PC-3 (cell line): Measurements from ENCODE around the gene CHID1. TPM values are rescaled to one million over a fixed set of nuclear protein-coding genes. Genes with fewer than 3 reads are reported as not detected.
A peak's percentile ranks its signal among the peaks of the same experiment; 100 is the strongest.

Experiments
- ATAC-seq: fragments of 200-7000 bp; cut with Tn5 transposase; 2 replicates; pipeline ENCODE4 v1.9.1; 2020; ENCODE audit warnings: mild to moderate bottlenecking, moderate library complexity
- BruUV-seq: library from RNA; stranded (reverse); fragments of 400-500 nt; replicated peaks from 2 replicates; lab custom pipeline; 2021; lab: Mats Ljungman, UMichigan
- CTCF ChIA-PET: fragments of 300-600 bp; sonication (Branson Sonifier 250); formaldehyde crosslinking; loops from one replicate; lab custom pipeline; 2022; ENCODE audit warnings: antibody characterized with exemption; lab: Charles Lee
- POLR2A ChIA-PET: fragments of 300-600 bp; sonication (Branson Sonifier 250); formaldehyde crosslinking; loops from one replicate; lab custom pipeline; 2022; ENCODE audit warnings: antibody characterized with exemption; ENCODE audit not compliant: unreplicated experiment; lab: Charles Lee
- DNase-seq: peaks from one replicate; pipeline ENCODE4 v3.0.0-alpha.2; 2015
- H2AFZ ChIP-seq: fragments of 300-600 bp; sonication (generic); 2 replicates; pipeline ENCODE4 v1.6.0; 2016; ENCODE audit warnings: antibody characterized with exemption, low read length
- H3F3A ChIP-seq: fragments of 300-600 bp; sonication (generic); one replicate; pipeline ENCODE4 v1.6.0; 2017; ENCODE audit warnings: antibody characterized with exemption, low read length, control low read depth, mild to moderate bottlenecking; ENCODE audit not compliant: unreplicated experiment
- H3K27ac ChIP-seq: fragments of 300-600 bp; sonication (generic); 2 replicates; pipeline ENCODE4 v1.5.1; 2016; ENCODE audit warnings: mild to moderate bottlenecking, low read length
- H3K27me3 ChIP-seq: fragments of 300-600 bp; sonication (generic); 2 replicates; pipeline ENCODE4 v1.6.1; 2016; ENCODE audit warnings: low read length, mixed read lengths
- H3K36me3 ChIP-seq: fragments of 300-600 bp; sonication (generic); 2 replicates; pipeline ENCODE4 v1.6.1; 2016; ENCODE audit warnings: low read depth, mixed run types, low read length, mixed read lengths
- H3K4me1 ChIP-seq: fragments of 300-600 bp; sonication (generic); 2 replicates; pipeline ENCODE4 v1.5.1; 2016; ENCODE audit warnings: low read length; ENCODE audit not compliant: insufficient read depth
- H3K4me2 ChIP-seq: fragments of 300-600 bp; sonication (generic); 2 replicates; pipeline ENCODE4 v1.6.0; 2016; ENCODE audit warnings: low read length
- H3K4me3 ChIP-seq: fragments of 300-600 bp; sonication (generic); 2 replicates; pipeline ENCODE4 v1.5.1; 2016; ENCODE audit warnings: mild to moderate bottlenecking, low read length, mixed read lengths
- H3K79me2 ChIP-seq: fragments of 300-600 bp; sonication (generic); 2 replicates; pipeline ENCODE4 v1.6.1; 2017; ENCODE audit warnings: low read length, mixed read lengths
- H3K9ac ChIP-seq: fragments of 300-600 bp; sonication (generic); 2 replicates; pipeline ENCODE4 v1.6.0; 2016; ENCODE audit warnings: mild to moderate bottlenecking, low read length
- H3K9me2 ChIP-seq: fragments of 300-600 bp; sonication (generic); replicated peaks from 2 replicates; pipeline ENCODE4 v1.6.1; 2016; ENCODE audit warnings: mixed run types, low read length, mixed read lengths
- H3K9me3 ChIP-seq: fragments of 300-600 bp; sonication (generic); 2 replicates; pipeline ENCODE4 v1.6.1; 2016; ENCODE audit warnings: low read length, mixed read lengths
- H4K20me1 ChIP-seq: fragments of 300-600 bp; sonication (generic); 2 replicates; pipeline ENCODE4 v1.6.1; 2016; ENCODE audit warnings: low read length, mixed read lengths
- EZH2 ChIP-seq: fragments of 300-600 bp; sonication (generic); IDR thresholded peaks from one replicate; pipeline ENCODE4 v1.6.1; 2017; ENCODE audit warnings: antibody characterized with exemption, mild to moderate bottlenecking, low read length; ENCODE audit not compliant: unreplicated experiment
- EZH2phosphoT487 ChIP-seq: fragments of 300-600 bp; sonication (generic); IDR thresholded peaks from 2 replicates; pipeline ENCODE4 v1.6.1; 2018; ENCODE audit warnings: mild to moderate bottlenecking, antibody characterized with exemption, low read length, borderline replicate concordance
- intact Hi-C: fragments of 100-400 bp; cut with micrococcal nuclease; formaldehyde crosslinking; loops from 2 replicates; pipeline ENCODE4 v1.9.0; 2023
- total RNA-seq: library from RNA; depleted of rRNA; stranded (reverse); fragments of >200 nt; gene quantifications from 2 replicates; pipeline ENCODE4 v1.2.3, GENCODE V29; 2014
- TF ChIP-seq, protein P1 (sequence below): fragments of 300-600 bp; sonication (generic); conservative IDR thresholded peaks from 2 replicates; pipeline ENCODE4 v1.5.1; 2017; ENCODE audit warnings: antibody characterized with exemption, low read depth, mild to moderate bottlenecking, low read length

CHID1 gene
- total RNA-seq, 1 experiment from 2014 or later = 70.2 TPM

GRCh38 chr11:913043-913442, 2.4 kb upstream of the CHID1 start:
- no peaks in the 10 kb centered on the region; the same call in 1 of the 2 replicates for H3K36me3 ChIP-seq
- H3K9me2 ChIP-seq = no peaks in the 10 kb centered on the region
- no peak overlapping the region for H3K27ac ChIP-seq
- ChIA-PET CTCF (no interaction called here), POLR2A (no interaction called here)
- no peaks in the 10 kb centered on the region for H3K27me3 ChIP-seq
- DNase-seq (no peak), ATAC-seq (no peak)
- H3K4me2 ChIP-seq = no peak overlapping the region
- peaks cover 16% of the 10 kb centered on the region for H3K4me1 ChIP-seq
- no peaks in the 10 kb centered on the region for H4K20me1 ChIP-seq
- H3K4me3 ChIP-seq = no peak overlapping the region
- intact Hi-C loops = no loop called here
- no peaks in the 10 kb centered on the region for H3K9me3 ChIP-seq
- no peak overlapping the region for H3K9ac ChIP-seq
- TF ChIP-seq EZH2phosphoT487 = no peak
- TF ChIP-seq, protein P1, sequence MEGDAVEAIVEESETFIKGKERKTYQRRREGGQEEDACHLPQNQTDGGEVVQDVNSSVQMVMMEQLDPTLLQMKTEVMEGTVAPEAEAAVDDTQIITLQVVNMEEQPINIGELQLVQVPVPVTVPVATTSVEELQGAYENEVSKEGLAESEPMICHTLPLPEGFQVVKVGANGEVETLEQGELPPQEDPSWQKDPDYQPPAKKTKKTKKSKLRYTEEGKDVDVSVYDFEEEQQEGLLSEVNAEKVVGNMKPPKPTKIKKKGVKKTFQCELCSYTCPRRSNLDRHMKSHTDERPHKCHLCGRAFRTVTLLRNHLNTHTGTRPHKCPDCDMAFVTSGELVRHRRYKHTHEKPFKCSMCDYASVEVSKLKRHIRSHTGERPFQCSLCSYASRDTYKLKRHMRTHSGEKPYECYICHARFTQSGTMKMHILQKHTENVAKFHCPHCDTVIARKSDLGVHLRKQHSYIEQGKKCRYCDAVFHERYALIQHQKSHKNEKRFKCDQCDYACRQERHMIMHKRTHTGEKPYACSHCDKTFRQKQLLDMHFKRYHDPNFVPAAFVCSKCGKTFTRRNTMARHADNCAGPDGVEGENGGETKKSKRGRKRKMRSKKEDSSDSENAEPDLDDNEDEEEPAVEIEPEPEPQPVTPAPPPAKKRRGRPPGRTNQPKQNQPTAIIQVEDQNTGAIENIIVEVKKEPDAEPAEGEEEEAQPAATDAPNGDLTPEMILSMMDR = no peak
- no peak for TF ChIP-seq EZH2
- H3K79me2 ChIP-seq = peaks cover 26% of the 10 kb centered on the region
- H2AFZ ChIP-seq = no peak overlapping the region
- H3F3A ChIP-seq = no peaks in the 10 kb centered on the region
- BruUV-seq = no TSS peak

DNA sequence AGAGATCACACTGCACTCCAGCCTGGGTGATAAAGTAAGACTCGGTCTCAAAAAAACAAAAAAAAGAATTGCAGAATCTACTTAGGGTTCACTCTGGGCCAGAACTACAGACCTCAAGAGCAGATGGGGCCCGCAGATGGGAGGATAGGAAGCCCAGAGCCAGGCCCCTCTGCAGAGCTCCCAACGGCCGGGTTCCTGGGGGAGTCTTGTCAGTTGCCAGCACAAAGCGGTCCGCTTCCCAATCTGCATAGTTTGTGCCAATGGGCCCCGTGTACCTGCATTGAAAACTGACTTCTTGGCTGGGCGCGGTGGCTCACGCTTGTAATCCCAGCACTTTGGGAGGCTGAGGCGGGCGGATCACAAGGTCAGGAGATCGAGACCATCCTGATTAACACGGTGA, 1.7 kb upstream of the CHID1 start:
- no peaks in the 10 kb centered on the region for H3K9me2 ChIP-seq
- H3K9ac ChIP-seq = no peak overlapping the region
- ChIA-PET POLR2A (no interaction called here), CTCF (no interaction called here)
- H3K4me2 ChIP-seq = no peak overlapping the region
- H3K4me1 ChIP-seq = peaks cover 16% of the 10 kb centered on the region
- no peaks in the 10 kb centered on the region for H3F3A ChIP-seq
- H3K4me3 ChIP-seq = no peak overlapping the region
- DNase-seq (no peak), ATAC-seq (no peak)
- no peaks in the 10 kb centered on the region for H4K20me1 ChIP-seq
- BruUV-seq = no TSS peak
- H3K27ac ChIP-seq = no peak overlapping the region
- intact Hi-C loops = no loop called here
- no peak overlapping the region for H2AFZ ChIP-seq
- peaks cover 33% of the 10 kb centered on the region for H3K79me2 ChIP-seq
- H3K9me3 ChIP-seq = no peaks in the 10 kb centered on the region
- no peaks in the 10 kb centered on the region for H3K27me3 ChIP-seq
- TF ChIP-seq, protein P1 = no peak
- TF ChIP-seq EZH2 (no peak), EZH2phosphoT487 (no peak)
- H3K36me3 ChIP-seq = no peaks in the 10 kb centered on the region; the same call in 1 of the 2 replicates

GRCh38 chr11:911890-912219, 1.2 kb upstream of the CHID1 start:
- no peak for ATAC-seq

More at GRCh38 chr11:911890-912219, 1.2 kb upstream of the CHID1 start:
- Histone ChIP-seq H3K9me3 (no peaks in the 10 kb centered on the region), H3K4me2 (peak overlapping the region; percentile 95; the same call in 1 of the 2 replicates), H3K27me3 (no peaks in the 10 kb centered on the region), H3K4me1 (peaks cover 16% of the 10 kb centered on the region), H3K9ac (no peak overlapping the region), H3K9me2 (no peaks in the 10 kb centered on the region), H3K79me2 (peaks cover 34% of the 10 kb centered on the region), H3K27ac (no peak overlapping the region), H3F3A (no peaks in the 10 kb centered on the region), H3K36me3 (no peaks in the 10 kb centered on the region; the same call in 1 of the 2 replicates), H2AFZ (no peak overlapping the region), H4K20me1 (no peaks in the 10 kb centered on the region), H3K4me3 (no peak overlapping the region)
- no peak for DNase-seq
- intact Hi-C loops = no loop called here
- BruUV-seq = TSS peak; percentile 75
- POLR2A ChIA-PET = no interaction called here
- TF ChIP-seq EZH2 (no peak), EZH2phosphoT487 (no peak)
- TF ChIP-seq, protein P1 = no peak
- CTCF ChIA-PET = no interaction called here
